Smooth muscle cell (in vitro differentiated cells): ENCODE results near the gene HNRNPM. TPM values are rescaled to one million over a fixed set of nuclear protein-coding genes. Genes with fewer than 3 reads are reported as not detected.

Experiments used
- DNase-seq: peaks from one replicate; lab custom pipeline; 2025; ENCODE audit not compliant: unreplicated experiment; lab: John Stamatoyannopoulos, UW
- H2AFZ ChIP-seq: fragments of 200-600 bp; sonication (generic); 2 replicates; pipeline ENCODE4 v1.6.0; 2016; ENCODE audit warnings: antibody characterized with exemption, low read depth, mild to moderate bottlenecking
- H3F3A ChIP-seq: fragments of 200-600 bp; sonication (generic); 2 replicates; pipeline ENCODE4 v1.6.0; 2017; ENCODE audit warnings: antibody characterized with exemption, low read depth
- H3K27ac ChIP-seq: fragments of 200-600 bp; sonication (generic); 2 replicates; pipeline ENCODE4 v1.5.1; 2016; ENCODE audit warnings: low read depth, mild to moderate bottlenecking
- H3K27me3 ChIP-seq: fragments of 200-600 bp; sonication (generic); 2 replicates; pipeline ENCODE4 v1.6.1; 2016; ENCODE audit warnings: low read depth, mild to moderate bottlenecking
- H3K36me3 ChIP-seq: fragments of 200-600 bp; sonication (generic); 2 replicates; pipeline ENCODE4 v1.5.1; 2016; ENCODE audit warnings: low read depth
- H3K4me1 ChIP-seq: fragments of 200-600 bp; sonication (generic); 2 replicates; pipeline ENCODE4 v1.5.1; 2016; ENCODE audit warnings: low read depth
- H3K4me2 ChIP-seq: fragments of 200-600 bp; sonication (generic); 2 replicates; pipeline ENCODE4 v1.6.0; 2016; ENCODE audit warnings: mild to moderate bottlenecking
- H3K4me3 ChIP-seq: fragments of 200-600 bp; sonication (generic); 2 replicates; pipeline ENCODE4 v1.5.1; 2016; ENCODE audit warnings: mild to moderate bottlenecking
- H3K79me2 ChIP-seq: fragments of 200-600 bp; sonication (generic); 2 replicates; pipeline ENCODE4 v1.6.0; 2016; ENCODE audit warnings: low read depth, mild to moderate bottlenecking
- H3K9ac ChIP-seq: fragments of 200-600 bp; sonication (generic); 2 replicates; pipeline ENCODE4 v1.6.0; 2016; ENCODE audit warnings: low read depth
- H3K9me3 ChIP-seq: fragments of 200-600 bp; sonication (generic); replicated peaks from 2 replicates; pipeline ENCODE4 v1.5.1; 2016; ENCODE audit warnings: low read depth
- H4K20me1 ChIP-seq: fragments of 200-600 bp; sonication (generic); 2 replicates; pipeline ENCODE4 v1.6.0; 2016; ENCODE audit warnings: low read depth
- WGBS: methylation state at CpG from one replicate; pipeline ENCODE4 v1.1.7; 2016; ENCODE audit warnings: low lambda C conversion rate; 5-methylcytosine and 5-hydroxymethylcytosine counted together
- polyA plus RNA-seq: library from polyadenylated mRNA; unstranded; fragments of >200 nt; fragmentation: Nextera tagmentation; extraction: Ambion mirVana; gene quantifications from 2 replicates; pipeline ENCODE4 v1.2.1, GENCODE V29; 2016
- total RNA-seq: library from RNA; depleted of rRNA; stranded (reverse); fragments of >200 nt; gene quantifications from 2 replicates; pipeline ENCODE4 v1.2.3, GENCODE V29; 2014
- TF ChIP-seq, protein P1 (sequence below): fragments of 200-600 bp; sonication (generic); IDR thresholded peaks from 2 replicates; pipeline ENCODE4 v1.5.1; 2017; ENCODE audit warnings: borderline replicate concordance, mild to moderate bottlenecking, antibody characterized with exemption; ENCODE audit not compliant: insufficient read depth, poor library complexity, severe bottlenecking

The HNRNPM gene
- total and polyA plus RNA-seq, 2 experiments from 2014 or later, result 44.3 to 143 TPM

DNA sequence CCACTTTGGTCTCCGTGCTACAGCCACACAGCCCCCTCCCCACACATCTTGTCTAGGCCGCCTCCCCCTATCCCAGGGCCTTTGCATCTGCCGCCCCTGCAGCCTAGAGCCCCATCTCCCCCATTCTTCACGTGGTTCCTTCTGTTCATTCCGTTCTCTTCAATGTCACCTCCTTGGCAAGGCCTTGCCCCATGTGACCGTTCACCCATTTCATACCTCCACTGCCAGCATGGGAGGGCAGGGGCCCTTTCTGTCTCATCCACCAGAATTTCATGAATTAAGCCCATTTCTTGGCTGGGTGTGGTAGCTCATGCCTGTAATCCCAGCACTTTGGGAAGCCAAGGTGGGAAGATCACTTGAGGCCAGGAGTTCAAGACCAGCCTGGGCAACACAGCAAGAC is 15.7 kb upstream of the HNRNPM start:
- Histone ChIP-seq H3K9me3 (no peaks in the 10 kb centered on the region), H3K79me2 (no peaks in the 10 kb centered on the region), H2AFZ (no peak overlapping the region), H3K4me3 (no peak overlapping the region), H4K20me1 (no peaks in the 10 kb centered on the region), H3K27me3 (no peaks in the 10 kb centered on the region), H3K9ac (no peak overlapping the region), H3K4me1 (no peaks in the 10 kb centered on the region), H3F3A (peaks cover 12% of the 10 kb centered on the region), H3K4me2 (no peak overlapping the region), H3K36me3 (no peaks in the 10 kb centered on the region), H3K27ac (no peak overlapping the region)
- TF ChIP-seq, protein P1, sequence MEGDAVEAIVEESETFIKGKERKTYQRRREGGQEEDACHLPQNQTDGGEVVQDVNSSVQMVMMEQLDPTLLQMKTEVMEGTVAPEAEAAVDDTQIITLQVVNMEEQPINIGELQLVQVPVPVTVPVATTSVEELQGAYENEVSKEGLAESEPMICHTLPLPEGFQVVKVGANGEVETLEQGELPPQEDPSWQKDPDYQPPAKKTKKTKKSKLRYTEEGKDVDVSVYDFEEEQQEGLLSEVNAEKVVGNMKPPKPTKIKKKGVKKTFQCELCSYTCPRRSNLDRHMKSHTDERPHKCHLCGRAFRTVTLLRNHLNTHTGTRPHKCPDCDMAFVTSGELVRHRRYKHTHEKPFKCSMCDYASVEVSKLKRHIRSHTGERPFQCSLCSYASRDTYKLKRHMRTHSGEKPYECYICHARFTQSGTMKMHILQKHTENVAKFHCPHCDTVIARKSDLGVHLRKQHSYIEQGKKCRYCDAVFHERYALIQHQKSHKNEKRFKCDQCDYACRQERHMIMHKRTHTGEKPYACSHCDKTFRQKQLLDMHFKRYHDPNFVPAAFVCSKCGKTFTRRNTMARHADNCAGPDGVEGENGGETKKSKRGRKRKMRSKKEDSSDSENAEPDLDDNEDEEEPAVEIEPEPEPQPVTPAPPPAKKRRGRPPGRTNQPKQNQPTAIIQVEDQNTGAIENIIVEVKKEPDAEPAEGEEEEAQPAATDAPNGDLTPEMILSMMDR, result no peak
- no peak for DNase-seq
- WGBS, result 87% methylated on average over 6 of the region's 6 CpGs

GRCh38 chr19:8429826-8430225 is 14.9 kb upstream of the HNRNPM start:
- no peaks in the 10 kb centered on the region for H3K4me1 ChIP-seq
- no peak for DNase-seq
- H3K36me3 ChIP-seq, result no peaks in the 10 kb centered on the region
- no peaks in the 10 kb centered on the region for H3K9me3 ChIP-seq
- H3K27ac ChIP-seq, result no peak overlapping the region
- no peak overlapping the region for H3K4me3 ChIP-seq
- TF ChIP-seq, protein P1, result no peak
- no peak overlapping the region for H3K4me2 ChIP-seq
- no peaks in the 10 kb centered on the region for H4K20me1 ChIP-seq
- 97% methylated on average over 6 of the region's 6 CpGs for WGBS
- no peak overlapping the region for H3K9ac ChIP-seq
- peaks cover 4% of the 10 kb centered on the region for H3F3A ChIP-seq
- H3K27me3 ChIP-seq, result no peaks in the 10 kb centered on the region
- H3K79me2 ChIP-seq, result no peaks in the 10 kb centered on the region
- no peak overlapping the region for H2AFZ ChIP-seq

- DNase-seq, result no peak
- Histone ChIP-seq H3K79me2 (no peaks in the 10 kb centered on the region), H3K4me2 (no peak overlapping the region), H3K9me3 (no peaks in the 10 kb centered on the region), H3K9ac (no peak overlapping the region), H3K27ac (no peak overlapping the region), H3K36me3 (no peaks in the 10 kb centered on the region), H4K20me1 (no peaks in the 10 kb centered on the region), H3K4me3 (no peak overlapping the region), H3K4me1 (no peaks in the 10 kb centered on the region), H3F3A (no peaks in the 10 kb centered on the region), H2AFZ (no peak overlapping the region), H3K27me3 (no peaks in the 10 kb centered on the region)
- TF ChIP-seq, protein P1, result no peak
- 97% methylated on average over 16 of the region's 20 CpGs for WGBS
These were observed 14.1 kb upstream of the HNRNPM start for GRCh38 chr19:8430650-8431049.

DNA sequence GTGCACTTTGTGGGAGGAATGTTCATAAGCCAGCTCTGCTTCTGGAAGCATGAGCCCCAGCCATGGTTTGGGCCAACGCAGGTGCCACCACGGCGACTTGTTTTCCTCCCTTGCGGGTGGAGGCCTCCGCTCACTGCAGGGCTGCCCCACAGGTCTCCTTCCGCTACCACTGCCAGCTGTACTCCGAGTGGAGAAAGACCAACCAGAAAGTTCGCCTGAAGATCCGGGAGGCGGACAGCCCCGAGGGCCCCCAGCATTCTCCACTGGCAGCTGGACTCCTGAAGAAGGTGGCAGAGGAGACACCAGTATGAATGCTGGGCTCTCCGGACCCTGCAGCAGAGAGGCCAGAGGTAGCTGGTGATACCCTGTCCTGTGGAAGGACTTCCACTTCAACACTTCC is 6.5 kb upstream of the HNRNPM start:
- no peak overlapping the region for H3K27ac ChIP-seq
- no peaks in the 10 kb centered on the region for H3K27me3 ChIP-seq
- no peak overlapping the region for H2AFZ ChIP-seq
- no peaks in the 10 kb centered on the region for H3F3A ChIP-seq
- WGBS, result 96% methylated on average over 12 of the region's 12 CpGs
- no peaks in the 10 kb centered on the region for H3K36me3 ChIP-seq
- no peaks in the 10 kb centered on the region for H3K9me3 ChIP-seq
- TF ChIP-seq, protein P1, result no peak
- H3K9ac ChIP-seq, result no peak overlapping the region
- no peaks in the 10 kb centered on the region for H3K79me2 ChIP-seq
- no peak overlapping the region for H3K4me3 ChIP-seq
- H3K4me2 ChIP-seq, result no peak overlapping the region
- H4K20me1 ChIP-seq, result no peaks in the 10 kb centered on the region
- no peak for DNase-seq
- no peaks in the 10 kb centered on the region for H3K4me1 ChIP-seq
